ENCODE data around the gene ZNF213.

Gene ZNF213

GRCh38 chr16:3112058-3112880, 22.6 kb upstream of the ZNF213 start, which contains the start of gene ZNF205 (continued):
- peak; percentile 86 for TF ChIP-seq GLIS2 (tag by site-specific recombination; IDR thresholded peaks at IDR 0.05)
- peak; percentile 43 for TF ChIP-seq ZNF341 (tag by site-specific recombination; IDR thresholded peaks at IDR 0.05; ENCODE audit: low read depth)
- TF ChIP-seq ZNF521 (tag by site-specific recombination; IDR thresholded peaks at IDR 0.05), result no peak
- TF ChIP-seq, protein P1, sequence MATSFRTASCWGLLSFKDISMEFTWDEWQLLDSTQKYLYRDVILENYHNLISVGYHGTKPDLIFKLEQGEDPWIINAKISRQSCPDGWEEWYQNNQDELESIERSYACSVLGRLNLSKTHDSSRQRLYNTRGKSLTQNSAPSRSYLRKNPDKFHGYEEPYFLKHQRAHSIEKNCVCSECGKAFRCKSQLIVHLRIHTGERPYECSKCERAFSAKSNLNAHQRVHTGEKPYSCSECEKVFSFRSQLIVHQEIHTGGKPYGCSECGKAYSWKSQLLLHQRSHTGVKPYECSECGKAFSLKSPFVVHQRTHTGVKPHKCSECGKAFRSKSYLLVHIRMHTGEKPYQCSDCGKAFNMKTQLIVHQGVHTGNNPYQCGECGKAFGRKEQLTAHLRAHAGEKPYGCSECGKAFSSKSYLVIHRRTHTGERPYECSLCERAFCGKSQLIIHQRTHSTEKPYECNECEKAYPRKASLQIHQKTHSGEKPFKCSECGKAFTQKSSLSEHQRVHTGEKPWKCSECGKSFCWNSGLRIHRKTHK (tag by site-specific recombination; IDR thresholded peaks at IDR 0.05), result no peak
- no peak for TF ChIP-seq ZNF214 (tag by site-specific recombination; IDR thresholded peaks at IDR 0.05; ENCODE audit: borderline replicate concordance)
- TF ChIP-seq ZFP37 (tag by site-specific recombination; IDR thresholded peaks at IDR 0.05), result peak; percentile 86
- TF ChIP-seq ZSCAN16 (tag by site-specific recombination; IDR thresholded peaks at IDR 0.05), result peak; percentile 24; the same call in 1 of the 2 replicates
- peak; percentile 55; the same call in 1 of the 2 replicates for TF ChIP-seq TRIM28 (IDR thresholded peaks at IDR 0.05; ENCODE audit: borderline replicate concordance, low read length)
- 0 out of 2 replicates have a peak, but pooled peaks have one; percentile 40 for TF ChIP-seq OVOL3 (tag by site-specific recombination; IDR thresholded peaks at IDR 0.05)
- TF ChIP-seq KLF9 (tag by site-specific recombination; IDR thresholded peaks at IDR 0.05; ENCODE audit: low read depth), result peak; percentile 33; the same call in 1 of the 2 replicates
- peak; percentile 17; the same call in 1 of the 2 replicates for TF ChIP-seq ZBTB21 (tag by site-specific recombination; IDR thresholded peaks at IDR 0.05)
- peak; percentile 69; the same call in 1 of the 2 replicates for TF ChIP-seq ZNF394 (tag by site-specific recombination; IDR thresholded peaks at IDR 0.05; ENCODE audit: borderline replicate concordance)
- no peak for TF ChIP-seq ZNF274 (IDR thresholded peaks at IDR 0.05; ENCODE audit: low read length)
- no peak for TF ChIP-seq ZNF274 (tag by site-specific recombination; IDR thresholded peaks at IDR 0.05; ENCODE audit: borderline replicate concordance)
- TF ChIP-seq BCL11B (tag by site-specific recombination; IDR thresholded peaks at IDR 0.05; ENCODE audit: low read depth), result peak; percentile 74
- 0 out of 2 replicates have a peak, but pooled peaks have one; percentile 36 for TF ChIP-seq ZFP69B (tag by site-specific recombination; IDR thresholded peaks at IDR 0.05)
- peak; percentile 82 for TF ChIP-seq SP3 (tag by site-specific recombination; IDR thresholded peaks at IDR 0.05)
- 0 out of 2 replicates have a peak, but pooled peaks have one; percentile 18 for TF ChIP-seq ZNF10 (tag by site-specific recombination; IDR thresholded peaks at IDR 0.05)
- no peak for TF ChIP-seq ZNF426 (tag by site-specific recombination; IDR thresholded peaks at IDR 0.05)
- peak; percentile 69 for TF ChIP-seq KLF10 (tag by site-specific recombination; IDR thresholded peaks at IDR 0.05)
- TF ChIP-seq SP7 (tag by site-specific recombination; IDR thresholded peaks at IDR 0.05), result peak; percentile 83
- peak; percentile 50; the same call in 1 of the 2 replicates for TF ChIP-seq PRDM4 (tag by site-specific recombination; IDR thresholded peaks at IDR 0.05)
- peak; percentile 42; the same call in 1 of the 2 replicates for TF ChIP-seq CTCF (tag by site-specific recombination; IDR thresholded peaks at IDR 0.05)
- TF ChIP-seq ZBTB48 (tag by site-specific recombination; IDR thresholded peaks at IDR 0.05), result no peak
- peak; percentile 94 for TF ChIP-seq ZNF660 (tag by site-specific recombination; IDR thresholded peaks at IDR 0.05)
- TF ChIP-seq ZNF391 (tag by site-specific recombination; IDR thresholded peaks at IDR 0.05; ENCODE audit: borderline replicate concordance, low read depth), result peak; percentile 62; the same call in 1 of the 2 replicates
- TF ChIP-seq ZNF530 (tag by site-specific recombination; IDR thresholded peaks at IDR 0.05; ENCODE audit: low read depth), result no peak
- no peak for TF ChIP-seq ZNF654 (tag by site-specific recombination; IDR thresholded peaks at IDR 0.05; ENCODE audit: low read depth)
- peak; percentile 46; the same call in 1 of the 2 replicates for TF ChIP-seq ZBTB8A (tag by site-specific recombination; IDR thresholded peaks at IDR 0.05)
- TF ChIP-seq, protein P2, sequence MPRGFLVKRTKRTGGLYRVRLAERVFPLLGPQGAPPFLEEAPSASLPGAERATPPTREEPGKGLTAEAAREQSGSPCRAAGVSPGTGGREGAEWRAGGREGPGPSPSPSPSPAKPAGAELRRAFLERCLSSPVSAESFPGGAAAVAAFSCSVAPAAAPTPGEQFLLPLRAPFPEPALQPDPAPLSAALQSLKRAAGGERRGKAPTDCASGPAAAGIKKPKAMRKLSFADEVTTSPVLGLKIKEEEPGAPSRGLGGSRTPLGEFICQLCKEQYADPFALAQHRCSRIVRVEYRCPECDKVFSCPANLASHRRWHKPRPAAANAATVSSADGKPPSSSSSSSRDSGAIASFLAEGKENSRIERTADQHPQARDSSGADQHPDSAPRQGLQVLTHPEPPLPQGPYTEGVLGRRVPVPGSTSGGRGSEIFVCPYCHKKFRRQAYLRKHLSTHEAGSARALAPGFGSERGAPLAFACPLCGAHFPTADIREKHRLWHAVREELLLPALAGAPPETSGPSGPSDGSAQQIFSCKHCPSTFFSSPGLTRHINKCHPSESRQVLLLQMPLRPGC (tag by site-specific recombination; IDR thresholded peaks at IDR 0.05), result peak; percentile 74; the same call in 1 of the 2 replicates
- TF ChIP-seq RBAK (tag by site-specific recombination; IDR thresholded peaks at IDR 0.05), result no peak
- TF ChIP-seq ZNF645 (tag by site-specific recombination; IDR thresholded peaks at IDR 0.05), result no peak

All from HEK293 (cell line).